ENCODE measurements around the gene FAM3A. TPM values are rescaled to one million over a fixed set of nuclear protein-coding genes. Genes with fewer than 3 reads are reported as not detected.

FAM3A gene
- total RNA-seq, 4 donors from 2014 or later = 27.7 to 58.3 (median 34.7) TPM

GRCh38 chrX:154481195-154481594 is 34.8 kb downstream of the FAM3A start:
- no peak for TF ChIP-seq CTCF (IDR thresholded peaks at IDR 0.05)
- no peak for ATAC-seq (ENCODE audit: low FRiP score)

DNA sequence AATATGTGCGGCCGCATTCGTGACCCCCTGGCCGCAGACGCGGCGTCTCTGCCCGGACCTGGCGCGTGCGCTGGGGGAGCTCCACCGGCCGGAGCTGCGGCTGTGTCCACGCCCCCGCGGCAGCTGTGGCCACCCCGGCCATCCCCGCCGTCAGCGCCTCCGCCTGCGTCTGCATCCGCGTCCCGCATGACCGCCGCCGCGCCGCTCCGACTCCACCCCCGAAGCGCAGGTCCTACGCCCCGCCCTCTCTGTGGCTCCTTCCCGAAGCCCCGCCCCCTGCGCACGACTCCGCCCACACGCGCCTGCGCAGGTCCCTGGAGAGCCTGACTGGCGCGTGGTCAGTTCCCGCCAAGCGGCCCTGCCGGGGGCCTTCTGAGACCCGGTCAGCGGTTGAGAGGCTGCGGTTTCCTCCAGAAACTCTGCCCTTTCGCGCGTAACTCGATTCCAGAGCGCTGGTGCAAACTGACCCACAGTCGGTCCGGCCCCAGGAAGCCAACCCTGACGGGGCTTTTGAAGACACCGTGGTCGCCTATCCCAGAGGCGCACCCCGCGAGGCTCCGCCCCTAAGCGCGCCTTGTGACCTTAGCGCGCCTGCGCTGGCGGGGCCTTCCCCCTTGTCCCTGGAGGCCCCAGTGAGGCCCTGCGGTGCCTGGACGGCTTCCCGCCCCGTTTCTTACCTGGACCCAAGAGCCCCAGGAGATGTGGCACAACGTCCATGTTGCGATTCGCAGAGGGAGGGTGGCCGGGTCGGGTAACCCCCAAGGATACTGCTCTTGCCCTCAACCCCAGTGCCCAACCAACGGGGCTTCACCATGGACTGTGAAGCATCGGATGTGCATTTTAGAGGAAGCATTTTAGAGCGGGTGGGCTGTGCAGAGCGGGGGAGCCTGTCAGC is 37.1 kb downstream of the FAM3A start, which contains the start of gene LAGE3:
LAGE3 (minus strand) TSS at position 554 of the 895 bp plus-strand sequence; CDS start at position 188, 366 bp downstream.
- TF ChIP-seq CTCF (IDR thresholded peaks at IDR 0.05) = no peak
- DNase-seq (ENCODE audit: low spot score) = peak; percentile 82
- ATAC-seq (ENCODE audit: low FRiP score) = peak; percentile 94

More at GRCh38 chrX:154481195-154481594, 34.8 kb downstream of the FAM3A start:
- DNase-seq (ENCODE audit: low spot score) = no peak

DNA sequence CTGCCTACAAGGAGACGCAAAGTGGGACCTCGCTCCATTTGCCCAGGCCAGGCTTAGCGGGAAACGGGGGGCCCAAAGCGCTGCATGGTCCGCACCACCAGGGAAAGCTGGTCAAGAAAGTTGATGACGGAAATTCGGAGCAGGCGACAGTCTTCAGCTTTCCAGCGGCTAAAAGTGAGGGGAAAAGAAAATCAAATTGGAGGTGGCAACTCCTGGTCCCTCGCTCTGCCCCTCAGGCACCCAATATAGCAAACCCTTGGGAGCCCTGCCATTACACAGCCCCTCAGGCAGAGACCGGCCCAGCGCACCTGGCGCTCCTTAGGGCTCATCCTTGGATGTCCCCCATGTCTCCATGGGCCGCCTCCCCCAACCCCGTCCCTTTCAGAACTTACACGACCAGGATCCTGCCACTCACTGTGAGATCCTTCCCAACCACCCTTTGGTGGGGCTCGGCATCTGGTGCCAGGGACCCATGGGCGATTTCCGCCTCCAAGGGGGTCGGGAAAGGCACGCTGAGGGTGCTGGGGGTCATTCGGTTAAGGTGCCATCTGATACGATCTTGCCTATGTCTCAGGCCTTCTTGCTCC is 38.0 kb downstream of the FAM3A start:
- ATAC-seq (ENCODE audit: low FRiP score) = no peak
- DNase-seq (ENCODE audit: low spot score) = no peak
- TF ChIP-seq CTCF (IDR thresholded peaks at IDR 0.05) = no peak

DNA sequence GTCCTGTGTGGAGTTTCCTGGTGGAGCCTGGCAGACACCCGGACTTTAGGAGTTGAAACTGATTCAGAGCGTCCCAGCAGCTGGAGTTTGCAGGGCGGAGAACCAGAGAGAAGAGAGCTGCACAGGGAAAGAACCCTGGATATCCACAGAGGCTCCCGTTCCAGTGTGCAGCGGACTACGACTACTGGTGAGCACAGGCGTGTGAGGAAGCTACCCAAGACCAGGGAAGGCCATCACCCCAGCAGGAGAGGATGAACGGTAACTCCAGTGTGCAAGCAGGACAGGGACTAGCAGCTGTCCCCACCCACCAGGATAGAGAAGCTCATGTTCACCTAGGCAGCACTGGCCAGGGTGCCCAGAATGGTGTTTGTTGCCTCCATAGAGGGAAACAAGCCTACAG is 39.2 kb downstream of the FAM3A start:
- ATAC-seq (ENCODE audit: low FRiP score) = no peak
- no peak for TF ChIP-seq CTCF (IDR thresholded peaks at IDR 0.05)
- DNase-seq (ENCODE audit: low spot score) = no peak

DNA sequence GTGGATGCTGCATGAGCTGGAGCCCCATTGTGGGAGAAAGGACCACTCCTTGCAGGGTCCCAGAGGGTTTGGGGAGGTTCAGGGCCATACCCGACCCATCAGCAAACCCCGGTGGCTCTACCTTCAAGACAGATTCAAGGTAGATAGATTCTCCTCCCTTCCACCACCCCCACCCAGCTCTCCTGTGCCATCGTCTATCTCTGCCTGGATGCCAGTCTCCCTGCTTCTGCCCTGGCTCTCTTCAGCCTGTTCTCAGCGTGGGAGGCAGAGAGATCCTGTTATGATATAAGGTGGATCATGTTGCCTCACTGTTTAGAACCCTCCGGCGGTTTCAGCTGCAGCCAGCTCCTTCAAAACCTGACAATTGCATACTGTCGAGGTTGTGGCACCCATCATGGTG is 42.3 kb downstream of the FAM3A start:
- TF ChIP-seq CTCF (IDR thresholded peaks at IDR 0.05) = no peak
- no peak for ATAC-seq (ENCODE audit: low FRiP score)
- DNase-seq (ENCODE audit: low spot score) = no peak

DNA sequence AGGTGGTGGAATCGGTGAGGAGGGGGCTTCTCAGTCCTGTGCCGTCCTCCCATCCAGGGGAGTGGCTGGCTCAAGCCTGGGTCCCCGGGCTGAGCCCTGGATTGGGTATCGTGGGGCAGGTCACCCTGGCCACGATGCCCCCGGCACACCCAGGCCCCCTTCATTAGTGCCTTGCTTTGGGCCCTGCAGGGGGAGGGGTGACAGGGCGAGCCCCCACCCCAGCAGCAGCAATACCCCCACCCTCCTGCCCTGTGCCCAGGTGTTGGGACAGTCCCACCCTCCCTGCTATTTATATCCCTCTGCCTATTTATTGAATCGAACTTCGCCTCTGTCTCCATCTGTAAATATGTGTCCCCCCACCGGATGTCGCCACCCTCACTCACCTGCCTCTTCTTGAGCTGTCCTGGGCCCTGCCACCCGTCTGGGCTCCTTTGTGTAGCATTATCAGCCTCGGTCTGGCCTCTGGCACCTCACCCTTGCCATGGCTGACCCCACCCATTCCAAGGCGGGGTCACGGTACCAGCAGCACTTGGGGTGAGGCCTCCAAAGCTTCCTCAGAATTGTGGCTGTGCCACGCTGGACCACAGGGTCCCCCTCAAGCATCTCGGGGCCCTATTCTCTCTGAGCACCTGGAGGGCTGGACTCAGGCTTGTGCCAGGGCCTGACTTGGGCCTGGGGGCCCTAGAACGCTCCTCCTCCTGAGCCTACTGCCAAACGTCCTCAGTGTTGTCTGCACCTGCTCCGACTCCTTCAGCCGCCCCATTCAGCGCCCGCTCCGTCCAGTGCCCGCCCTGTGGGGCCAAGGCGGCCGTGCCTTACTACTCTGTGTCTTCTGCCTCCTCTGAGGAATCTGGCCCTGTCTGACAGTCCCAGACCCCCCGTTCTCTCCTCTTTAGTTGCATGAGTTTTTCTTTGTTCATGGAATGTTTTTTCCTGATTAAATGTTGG is 43.1 kb downstream of the FAM3A start:
- TF ChIP-seq CTCF (IDR thresholded peaks at IDR 0.05) = no peak
- no peak for ATAC-seq (ENCODE audit: low FRiP score)

More for the DNA sequence above, 43.1 kb downstream of the FAM3A start:
- no peak for DNase-seq (ENCODE audit: low spot score)

Data from omental fat pad (tissue), 4 donors.